Measurements from ENCODE around the gene RCAN2. TPM values are rescaled to one million over a fixed set of nuclear protein-coding genes. Genes with fewer than 3 reads are reported as not detected.
A peak's percentile ranks its signal among the peaks of the same experiment; 100 is the strongest.

RCAN2 gene
- total and polyA plus RNA-seq, 9 of the 15 experiments (the other 6 are each of a cell fraction or from before 2014, with no cell fraction given), result 0.04 TPM; not detected in 8

- WGBS (ENCODE audit: insufficient coverage, low coverage, missing lambda C conversion rate), result 5% methylated on average over 5 of the region's 5 CpGs
- ChIA-PET POLR2A (no interaction called here), CTCF (ENCODE audit: low intra/inter-chr PET ratio) (no interaction called here)
- Histone ChIP-seq H3K79me2 (ENCODE audit: control insufficient read depth, insufficient read depth, low read length) (no peaks in the 10 kb centered on the region), H3K9me1 (ENCODE audit: control insufficient read depth, insufficient read depth, low read length) (no peaks in the 10 kb centered on the region), H3K9me3 (replicated peaks; ENCODE audit: control insufficient read depth, insufficient read depth, low read depth, low read length) (no peaks in the 10 kb centered on the region), H3K4me3 (no peak overlapping the region), H3K4me2 (ENCODE audit: insufficient read depth, low read length) (no peak overlapping the region), H3K27ac (ENCODE audit: extremely low read depth, low read depth, low read length) (no peak overlapping the region), H3K4me1 (replicated peaks in 1 of 2; ENCODE audit: control insufficient read depth in 2 of 2, insufficient read depth in 2 of 2, low read length in 2 of 2) (no peaks in the 10 kb centered on the region), H3K27me3 (ENCODE audit: control insufficient read depth in 2 of 2, insufficient read depth in 2 of 2, low read length in 2 of 2) (no peaks in the 10 kb centered on the region), H3K9ac (ENCODE audit: insufficient read depth in 1 of 2, low read depth in 2 of 2, low read length in 2 of 2) (no peak overlapping the region), H4K20me1 (replicated peaks; ENCODE audit: control insufficient read depth, insufficient read depth, low read length) (no peaks in the 10 kb centered on the region), H2AFZ (ENCODE audit: low read depth, low read length) (no peak overlapping the region), H3K36me3 (ENCODE audit: control insufficient read depth, insufficient read depth, low read length) (no peaks in the 10 kb centered on the region)
- in situ Hi-C loops (cut with MboI), result no loop called here
- no peak for DNase-seq (ENCODE audit: extremely low read depth in 1 of 4, low spot score in 3 of 4)
- intact Hi-C loops (cut with micrococcal nuclease), result no loop called here
- peak; percentile 60; the same call in 1 of the 2 replicates for TF ChIP-seq ZNF431 (CRISPR knock-in tag; IDR thresholded peaks at IDR 0.05)
- no peak for TF ChIP-seq ELF2 (CRISPR knock-in tag; IDR thresholded peaks at IDR 0.05)
- BruUV-seq (replicated peaks), result no TSS peak
- FAIRE-seq, result no peak
- ATAC-seq, result no peak
Measured at GRCh38 chr6:46210294-46210693, 281.0 kb downstream of the RCAN2 start.

GRCh38 chr6:46208303-46208702, 282.9 kb downstream of the RCAN2 start:
- no peak overlapping the region for H3K4me2 ChIP-seq (ENCODE audit: insufficient read depth, low read length)
- no peak overlapping the region for H3K4me3 ChIP-seq
- H3K9me3 ChIP-seq (replicated peaks; ENCODE audit: control insufficient read depth, insufficient read depth, low read depth, low read length), result no peaks in the 10 kb centered on the region
- H2AFZ ChIP-seq (ENCODE audit: low read depth, low read length), result no peak overlapping the region
- H3K36me3 ChIP-seq (ENCODE audit: control insufficient read depth, insufficient read depth, low read length), result no peaks in the 10 kb centered on the region
- no TSS peak for BruUV-seq (replicated peaks)
- no peaks in the 10 kb centered on the region for H4K20me1 ChIP-seq (replicated peaks; ENCODE audit: control insufficient read depth, insufficient read depth, low read length)
- in situ Hi-C loops (cut with MboI) (no loop called here), intact Hi-C loops (cut with micrococcal nuclease) (no loop called here)
- TF ChIP-seq ARHGAP35 (IDR thresholded peaks at IDR 0.05; ENCODE audit: partially characterized antibody) (no peak), ZNF668 (CRISPR knock-in tag; IDR thresholded peaks at IDR 0.05) (no peak), SMARCA5 (IDR thresholded peaks at IDR 0.05) (no peak), BCOR (IDR thresholded peaks at IDR 0.05) (no peak), JUN (IDR thresholded peaks at IDR 0.05; ENCODE audit: borderline replicate concordance, low read depth, low read length) (no peak), JUN (CRISPR knock-in tag; IDR thresholded peaks at IDR 0.05; ENCODE audit: borderline replicate concordance) (no peak), NUFIP1 (IDR thresholded peaks at IDR 0.05; ENCODE audit: partially characterized antibody) (no peak), HCFC1 (IDR thresholded peaks at IDR 0.05; ENCODE audit: low read depth, low read length) (no peak), TFAM (CRISPR knock-in tag; conservative IDR thresholded peaks at IDR 0.05) (no peak), ZBTB17 (CRISPR knock-in tag; IDR thresholded peaks at IDR 0.05) (no peak), ARID1B (IDR thresholded peaks at IDR 0.05) (no peak), ZZZ3 (IDR thresholded peaks at IDR 0.05) (no peak), NCOR1 (IDR thresholded peaks at IDR 0.05) (no peak), CGGBP1 (CRISPR knock-in tag; IDR thresholded peaks at IDR 0.05) (no peak), SRSF1 (IDR thresholded peaks at IDR 0.05; ENCODE audit: low read depth, low read length) (no peak), ZFP36 (IDR thresholded peaks at IDR 0.05; ENCODE audit: low read depth, low read length, partially characterized antibody) (no peak), ZNF76 (CRISPR knock-in tag; IDR thresholded peaks at IDR 0.05; ENCODE audit: borderline replicate concordance) (no peak), ZNF695 (CRISPR knock-in tag; IDR thresholded peaks at IDR 0.05) (no peak)
- FAIRE-seq (no peak), DNase-seq (ENCODE audit: extremely low read depth in 1 of 4, low spot score in 3 of 4) (no peak), ATAC-seq (no peak)
- no peaks in the 10 kb centered on the region for H3K9me1 ChIP-seq (ENCODE audit: control insufficient read depth, insufficient read depth, low read length)
- H3K4me1 ChIP-seq (replicated peaks in 1 of 2; ENCODE audit: control insufficient read depth in 2 of 2, insufficient read depth in 2 of 2, low read length in 2 of 2), result no peaks in the 10 kb centered on the region
- POLR2A ChIA-PET, result no interaction called here
- H3K27me3 ChIP-seq (ENCODE audit: control insufficient read depth in 2 of 2, insufficient read depth in 2 of 2, low read length in 2 of 2), result no peaks in the 10 kb centered on the region
- CTCF ChIA-PET (ENCODE audit: low intra/inter-chr PET ratio), result no interaction called here
- no peaks in the 10 kb centered on the region for H3K79me2 ChIP-seq (ENCODE audit: control insufficient read depth, insufficient read depth, low read length)
- H3K27ac ChIP-seq (ENCODE audit: extremely low read depth, low read depth, low read length), result no peak overlapping the region
- H3K9ac ChIP-seq (ENCODE audit: insufficient read depth in 1 of 2, low read depth in 2 of 2, low read length in 2 of 2), result no peak overlapping the region

Measured in K562 (cell line).